HG02678 (cell line): ENCODE measurements around the gene NOX5.

Source experiments
- ATAC-seq: cut with Tn5 transposase; IDR thresholded peaks from one replicate; pipeline ENCODE4 v1.9.1; 2021; ENCODE audit warnings: mild to moderate bottlenecking, moderate library complexity; ENCODE audit not compliant: unreplicated experiment

The NOX5 gene

GRCh38 chr15:69080295-69081248 lies 66.1 kb downstream of the NOX5 start:
- no peak for ATAC-seq

- ATAC-seq = no peak
These were observed 67.0 kb downstream of the NOX5 start for GRCh38 chr15:69081310-69082004.

GRCh38 chr15:69082021-69082502 lies 67.6 kb downstream of the NOX5 start:
- no peak for ATAC-seq

- no peak for ATAC-seq
These were observed 68.1 kb downstream of the NOX5 start for GRCh38 chr15:69082554-69082953.

- ATAC-seq = no peak
These were observed 70.0 kb downstream of the NOX5 start for GRCh38 chr15:69084404-69085030.

- no peak for ATAC-seq
These were observed 71.0 kb downstream of the NOX5 start for GRCh38 chr15:69085325-69086081.

GRCh38 chr15:69086427-69087204 lies 72.1 kb downstream of the NOX5 start:
- ATAC-seq = no peak

- ATAC-seq = no peak
These were observed 73.0 kb downstream of the NOX5 start for GRCh38 chr15:69087366-69087976.

- no peak for ATAC-seq
These were observed 73.9 kb downstream of the NOX5 start for GRCh38 chr15:69088300-69088965.

GRCh38 chr15:69089258-69089657 lies 74.8 kb downstream of the NOX5 start:
- ATAC-seq = no peak

- no peak for ATAC-seq
These were observed 75.9 kb downstream of the NOX5 start for GRCh38 chr15:69090197-69090948.

- no peak for ATAC-seq
These were observed 77.2 kb downstream of the NOX5 start for GRCh38 chr15:69091654-69092053.

GRCh38 chr15:69092159-69092558 lies 77.7 kb downstream of the NOX5 start:
- no peak for ATAC-seq

- no peak for ATAC-seq
These were observed 78.6 kb downstream of the NOX5 start for GRCh38 chr15:69093127-69093526.

GRCh38 chr15:69093614-69094013 lies 79.1 kb downstream of the NOX5 start:
- no peak for ATAC-seq

GRCh38 chr15:69094124-69094921 lies 79.8 kb downstream of the NOX5 start:
- no peak for ATAC-seq

GRCh38 chr15:69095274-69095673 lies 80.8 kb downstream of the NOX5 start:
- no peak for ATAC-seq
